HFF-Myc (cell line): ENCODE results near the gene FBXO3.
A peak's percentile ranks its signal among the peaks of the same experiment; 100 is the strongest.

Source experiments
- DNase-seq: peaks from one replicate; pipeline ENCODE4 v3.0.0-alpha.2; 2011; ENCODE audit warnings: low read depth; ENCODE audit errors: extremely low read depth
- H3K4me3 ChIP-seq: replicated peaks from 2 replicates; pipeline ENCODE4 v1.5.1; 2011; ENCODE audit warnings: low read depth, mild to moderate bottlenecking, control low read depth, low read length
- TF ChIP-seq, protein P1 (sequence below): IDR thresholded peaks from 2 replicates; pipeline ENCODE4 v1.5.1; 2012; ENCODE audit warnings: mild to moderate bottlenecking, low read depth, low read length, control low read depth; ENCODE audit errors: missing control alignments

Gene FBXO3

GRCh38 chr11:33722590-33723234, 51.6 kb downstream of the FBXO3 start:
- H3K4me3 ChIP-seq = no peak overlapping the region
- DNase-seq = no peak

GRCh38 chr11:33721984-33722383, 52.3 kb downstream of the FBXO3 start:
- TF ChIP-seq, protein P1, sequence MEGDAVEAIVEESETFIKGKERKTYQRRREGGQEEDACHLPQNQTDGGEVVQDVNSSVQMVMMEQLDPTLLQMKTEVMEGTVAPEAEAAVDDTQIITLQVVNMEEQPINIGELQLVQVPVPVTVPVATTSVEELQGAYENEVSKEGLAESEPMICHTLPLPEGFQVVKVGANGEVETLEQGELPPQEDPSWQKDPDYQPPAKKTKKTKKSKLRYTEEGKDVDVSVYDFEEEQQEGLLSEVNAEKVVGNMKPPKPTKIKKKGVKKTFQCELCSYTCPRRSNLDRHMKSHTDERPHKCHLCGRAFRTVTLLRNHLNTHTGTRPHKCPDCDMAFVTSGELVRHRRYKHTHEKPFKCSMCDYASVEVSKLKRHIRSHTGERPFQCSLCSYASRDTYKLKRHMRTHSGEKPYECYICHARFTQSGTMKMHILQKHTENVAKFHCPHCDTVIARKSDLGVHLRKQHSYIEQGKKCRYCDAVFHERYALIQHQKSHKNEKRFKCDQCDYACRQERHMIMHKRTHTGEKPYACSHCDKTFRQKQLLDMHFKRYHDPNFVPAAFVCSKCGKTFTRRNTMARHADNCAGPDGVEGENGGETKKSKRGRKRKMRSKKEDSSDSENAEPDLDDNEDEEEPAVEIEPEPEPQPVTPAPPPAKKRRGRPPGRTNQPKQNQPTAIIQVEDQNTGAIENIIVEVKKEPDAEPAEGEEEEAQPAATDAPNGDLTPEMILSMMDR = no peak

More at GRCh38 chr11:33722590-33723234, 51.6 kb downstream of the FBXO3 start:
- TF ChIP-seq, protein P1 = no peak

GRCh38 chr11:33721426-33721825, 52.9 kb downstream of the FBXO3 start:
- no peak overlapping the region for H3K4me3 ChIP-seq
- TF ChIP-seq, protein P1 = no peak
- DNase-seq = no peak

More at GRCh38 chr11:33721984-33722383, 52.3 kb downstream of the FBXO3 start:
- DNase-seq = no peak
- H3K4me3 ChIP-seq = no peak overlapping the region

- DNase-seq = no peak
- H3K4me3 ChIP-seq = no peak overlapping the region
- TF ChIP-seq, protein P1 = no peak
Observed at GRCh38 chr11:33719587-33719986, 54.7 kb downstream of the FBXO3 start.

DNA sequence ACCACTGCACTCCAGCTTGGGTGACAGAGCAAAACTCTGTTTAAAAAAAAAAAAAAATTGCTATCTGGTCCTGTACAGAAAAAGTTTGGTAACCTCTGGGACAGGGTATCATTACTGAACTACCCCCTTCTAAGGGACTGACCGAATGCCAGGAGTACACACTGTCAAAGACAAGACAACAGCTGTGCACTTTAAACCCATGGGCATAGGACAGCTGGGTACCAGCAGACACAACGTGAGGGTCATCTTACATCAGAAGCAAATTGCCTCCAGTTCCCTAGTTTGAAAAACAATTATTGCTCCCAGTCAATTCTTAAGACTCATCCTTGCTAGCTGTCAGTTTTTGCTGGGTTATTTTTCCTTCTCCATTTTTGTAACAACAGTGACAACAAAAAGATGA, 55.9 kb downstream of the FBXO3 start:
- TF ChIP-seq, protein P1 = no peak
- no peak overlapping the region for H3K4me3 ChIP-seq
- no peak for DNase-seq

DNA sequence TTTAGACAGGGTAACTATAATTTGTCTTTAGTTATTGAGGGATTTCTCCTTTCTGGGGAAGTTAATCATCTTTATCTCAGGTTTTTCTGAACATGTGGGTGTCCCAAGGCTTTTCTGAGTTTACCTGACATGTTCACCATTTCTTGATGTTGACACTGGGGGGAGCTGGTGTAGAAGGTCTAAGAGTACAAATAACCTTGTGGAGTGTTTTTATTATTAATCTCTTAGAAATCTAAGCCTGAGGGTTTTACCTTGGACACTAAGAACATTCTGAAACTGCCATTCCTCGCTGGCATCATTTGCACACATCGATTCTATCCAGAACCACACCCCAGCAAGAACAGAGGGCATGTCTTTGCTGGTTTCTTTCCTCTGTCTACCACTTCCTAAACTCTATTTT, 58.1 kb downstream of the FBXO3 start:
- H3K4me3 ChIP-seq = no peak overlapping the region
- TF ChIP-seq, protein P1 = peak; percentile 40
- DNase-seq = no peak
